AG09319 (cell line): ENCODE results near the gene RIC3.

ENCODE experiments used
- DNase-seq: peaks from one replicate; pipeline ENCODE4 v3.0.0-alpha.2; 2010; ENCODE audit warnings: low read depth; ENCODE audit errors: extremely low read depth
- TF ChIP-seq, protein P1 (sequence below): IDR thresholded peaks from 2 replicates; pipeline ENCODE4 v1.5.1; 2011; ENCODE audit warnings: low read depth, mild to moderate bottlenecking, inconsistent platforms, low read length, moderate library complexity

RIC3 gene

DNA sequence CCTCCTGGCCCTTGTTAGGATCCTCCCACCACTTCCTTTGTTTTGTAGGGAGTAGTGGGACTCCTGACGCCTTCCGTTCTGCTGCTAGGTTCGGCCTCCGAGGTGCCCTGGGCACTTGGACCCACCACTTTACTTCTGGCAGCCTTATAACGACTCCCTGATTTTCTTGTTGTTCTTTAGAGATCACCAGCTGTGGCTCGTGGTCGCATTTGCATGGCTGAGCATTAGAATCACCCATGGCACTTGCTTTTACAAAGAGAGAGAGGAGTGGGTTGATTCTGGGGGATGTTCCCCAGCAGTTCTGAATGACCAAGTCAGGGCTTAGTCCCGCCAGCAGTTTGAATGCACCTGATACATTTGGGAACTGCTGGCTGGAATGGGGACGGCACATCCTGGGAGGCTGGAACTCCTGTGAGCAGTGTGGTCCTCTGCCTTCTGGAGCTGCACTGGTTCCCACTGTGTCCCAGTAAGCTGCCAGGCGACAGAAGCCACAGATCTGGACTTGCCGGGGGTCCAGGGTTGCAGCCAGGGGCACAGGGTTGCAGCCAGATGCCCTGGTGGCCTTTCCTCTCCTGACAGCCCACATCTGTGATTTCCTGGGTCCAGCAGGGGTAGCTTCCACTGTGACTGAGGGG lies 83.7 kb downstream of the RIC3 start:
- TF ChIP-seq, protein P1, sequence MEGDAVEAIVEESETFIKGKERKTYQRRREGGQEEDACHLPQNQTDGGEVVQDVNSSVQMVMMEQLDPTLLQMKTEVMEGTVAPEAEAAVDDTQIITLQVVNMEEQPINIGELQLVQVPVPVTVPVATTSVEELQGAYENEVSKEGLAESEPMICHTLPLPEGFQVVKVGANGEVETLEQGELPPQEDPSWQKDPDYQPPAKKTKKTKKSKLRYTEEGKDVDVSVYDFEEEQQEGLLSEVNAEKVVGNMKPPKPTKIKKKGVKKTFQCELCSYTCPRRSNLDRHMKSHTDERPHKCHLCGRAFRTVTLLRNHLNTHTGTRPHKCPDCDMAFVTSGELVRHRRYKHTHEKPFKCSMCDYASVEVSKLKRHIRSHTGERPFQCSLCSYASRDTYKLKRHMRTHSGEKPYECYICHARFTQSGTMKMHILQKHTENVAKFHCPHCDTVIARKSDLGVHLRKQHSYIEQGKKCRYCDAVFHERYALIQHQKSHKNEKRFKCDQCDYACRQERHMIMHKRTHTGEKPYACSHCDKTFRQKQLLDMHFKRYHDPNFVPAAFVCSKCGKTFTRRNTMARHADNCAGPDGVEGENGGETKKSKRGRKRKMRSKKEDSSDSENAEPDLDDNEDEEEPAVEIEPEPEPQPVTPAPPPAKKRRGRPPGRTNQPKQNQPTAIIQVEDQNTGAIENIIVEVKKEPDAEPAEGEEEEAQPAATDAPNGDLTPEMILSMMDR, result no peak
- no peak for DNase-seq

DNA sequence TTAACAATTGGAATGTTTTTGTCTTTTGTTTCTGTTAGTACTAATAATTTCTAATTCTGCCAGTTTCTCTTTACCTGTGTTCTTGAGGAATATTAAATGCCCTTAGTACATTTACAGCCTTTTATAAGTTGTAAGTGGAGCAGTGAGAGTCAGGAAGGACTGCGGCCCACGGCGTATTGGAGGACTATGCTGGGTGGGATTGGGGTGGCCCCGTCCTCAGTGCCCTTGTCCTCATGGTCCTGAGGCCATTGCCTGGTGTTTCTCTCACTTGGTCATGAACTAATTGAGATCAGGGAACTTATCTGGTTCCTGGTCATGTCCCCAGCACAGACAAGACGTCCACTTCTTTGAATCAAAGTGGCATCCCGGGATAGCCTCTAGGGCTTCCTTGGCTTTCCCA lies 84.5 kb downstream of the RIC3 start:
- TF ChIP-seq, protein P1, result no peak
- DNase-seq, result no peak

DNA sequence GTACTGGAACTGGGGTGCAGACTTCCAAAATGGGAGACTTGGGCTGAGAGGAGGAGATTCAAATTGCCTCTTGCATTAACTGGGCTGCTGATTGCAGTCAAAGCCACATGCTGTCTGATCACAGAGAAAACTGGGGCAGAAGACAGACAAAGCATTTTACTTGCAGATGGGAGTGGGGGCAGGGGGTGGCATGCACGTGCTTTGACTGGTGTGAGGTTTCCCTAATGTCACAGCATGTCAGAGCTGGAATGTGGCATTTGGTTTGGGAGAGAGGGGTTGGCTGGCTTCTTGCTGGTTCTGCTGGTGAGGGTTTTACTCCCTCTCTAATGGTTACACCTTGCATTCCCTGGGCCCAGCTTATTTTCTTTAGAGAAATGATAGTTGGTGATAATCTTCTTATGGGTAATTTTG lies 84.9 kb downstream of the RIC3 start:
- DNase-seq, result no peak
- TF ChIP-seq, protein P1, result no peak

DNA sequence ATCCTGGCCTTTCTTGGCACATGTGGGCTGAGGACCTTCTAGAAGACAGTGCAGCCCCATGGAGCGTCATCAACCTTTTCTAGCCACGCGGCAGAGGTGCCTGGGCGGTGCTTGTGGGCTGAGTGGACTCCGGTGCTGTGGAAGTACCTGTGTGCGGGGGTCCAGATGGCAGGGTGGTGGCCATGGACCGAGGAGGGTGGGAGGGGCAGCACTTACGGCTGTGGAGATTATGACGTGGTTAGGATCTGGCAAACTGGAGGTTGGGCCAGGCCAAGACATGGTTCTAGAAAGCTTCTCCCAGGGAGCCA lies 85.8 kb downstream of the RIC3 start:
- no peak for DNase-seq

DNA sequence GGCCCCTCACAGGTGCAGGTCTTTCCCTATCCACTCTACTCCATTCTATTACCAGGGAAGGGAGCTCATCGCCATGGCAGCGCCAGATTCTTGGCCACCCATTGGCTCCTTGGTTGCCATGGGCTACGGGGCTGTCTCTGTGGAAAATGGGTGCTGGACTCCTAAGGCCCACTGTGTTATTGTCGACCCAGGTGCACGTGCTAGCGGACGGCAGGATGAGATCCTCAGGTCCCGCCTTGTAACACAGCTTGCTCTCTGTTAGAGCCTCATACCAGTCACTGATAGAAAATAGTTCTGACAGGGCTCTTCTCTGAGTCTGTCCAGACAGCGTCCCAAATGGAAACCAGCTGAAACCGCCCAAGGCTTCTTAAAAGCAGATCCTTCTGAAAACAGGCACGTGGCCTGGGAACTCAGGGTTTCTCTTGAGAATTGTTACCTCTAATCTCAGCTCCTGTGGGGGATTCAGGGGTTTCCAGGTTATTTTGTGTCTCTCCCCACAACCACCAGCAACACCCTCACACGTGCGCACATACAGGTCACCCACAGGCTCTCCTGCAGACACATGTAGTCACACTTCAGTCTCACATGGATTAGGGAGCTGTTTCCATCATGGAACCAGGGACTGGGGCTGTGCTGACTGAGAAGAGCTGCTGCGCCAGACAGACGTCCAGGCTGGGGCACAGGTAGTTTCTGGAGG lies 86.3 kb downstream of the RIC3 start:
- TF ChIP-seq, protein P1, result no peak
- no peak for DNase-seq

More for the DNA sequence above, 85.8 kb downstream of the RIC3 start:
- TF ChIP-seq, protein P1, result no peak

DNA sequence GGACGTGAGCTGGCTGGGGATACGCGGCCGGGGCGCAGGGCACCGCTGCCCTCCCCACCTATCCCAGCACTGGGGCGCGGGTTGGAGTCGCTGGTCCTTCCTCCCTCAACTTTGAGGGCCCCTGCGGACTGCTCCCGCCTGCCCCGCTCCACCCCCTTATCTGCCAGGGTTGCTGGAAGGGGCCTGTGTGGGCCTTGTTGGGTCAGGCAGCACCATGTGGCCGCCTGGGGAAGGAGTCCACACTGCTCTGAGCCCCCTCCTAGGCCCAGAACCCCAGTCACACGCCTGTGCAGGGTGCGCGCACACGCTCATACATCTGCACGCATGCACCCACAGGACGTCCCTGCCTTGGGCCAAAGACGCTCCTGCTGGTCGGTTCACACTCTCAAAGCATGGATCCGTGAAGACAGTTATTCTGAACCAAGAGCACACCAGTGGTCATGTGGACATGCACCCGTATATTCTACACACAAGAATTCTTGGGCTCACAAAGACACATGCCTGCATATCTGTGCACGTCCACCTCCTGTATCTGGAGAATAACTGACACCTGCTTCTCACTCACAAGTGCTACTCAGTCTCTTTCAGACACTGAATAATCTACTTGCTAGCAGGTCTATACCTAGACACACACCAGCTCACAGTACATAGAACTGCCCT lies 87.1 kb downstream of the RIC3 start:
- no peak for DNase-seq
- TF ChIP-seq, protein P1, result no peak
